Panc1 (cell line): ENCODE results near the gene IL17C. TPM values are rescaled to one million over a fixed set of nuclear protein-coding genes. Genes with fewer than 3 reads are reported as not detected.

Source experiments
- ATAC-seq: fragments of 200-7000 bp; cut with Tn5 transposase; 2 replicates; pipeline ENCODE4 v1.9.1; 2020; ENCODE audit warnings: mild to moderate bottlenecking, moderate library complexity
- BruUV-seq: library from RNA; stranded (reverse); fragments of 400-500 nt; replicated peaks from 2 replicates; lab custom pipeline; 2021; lab: Mats Ljungman, UMichigan
- CTCF ChIA-PET: fragments of 300-600 bp; sonication (Branson Sonifier 250); formaldehyde crosslinking; loops from one replicate; lab custom pipeline; 2022; ENCODE audit warnings: antibody characterized with exemption; lab: Charles Lee
- POLR2A ChIA-PET: fragments of 300-600 bp; sonication (Branson Sonifier 250); formaldehyde crosslinking; loops from one replicate; lab custom pipeline; 2022; ENCODE audit warnings: antibody characterized with exemption; lab: Charles Lee
- DNase-seq: peaks from one replicate; pipeline ENCODE4 v3.0.0-alpha.2; 2010; ENCODE audit warnings: low read depth, low spot score
- H3K27ac ChIP-seq: 2 replicates; pipeline ENCODE4 v1.5.1; 2011; ENCODE audit warnings: mild to moderate bottlenecking, low read length, inconsistent platforms
- H3K27me3 ChIP-seq: fragments of 200-500 bp; sonication (Bioruptor generic); 2 replicates; pipeline ENCODE4 v1.6.0; 2014; ENCODE audit warnings: low read length, inconsistent platforms; ENCODE audit not compliant: control insufficient read depth, insufficient read depth
- H3K36me3 ChIP-seq: fragments of 200-500 bp; sonication (Bioruptor generic); 2 replicates; pipeline ENCODE4 v1.5.1; 2014; ENCODE audit warnings: inconsistent platforms, mild to moderate bottlenecking, low read length, moderate library complexity; ENCODE audit not compliant: control insufficient read depth, insufficient read depth
- H3K4me1 ChIP-seq: 2 replicates; pipeline ENCODE4 v1.5.1; 2011; ENCODE audit warnings: inconsistent platforms, mild to moderate bottlenecking, low read length, moderate library complexity; ENCODE audit not compliant: control insufficient read depth, insufficient read depth
- H3K4me3 ChIP-seq, 2 experiments: 2 replicates each; pipeline ENCODE4 v1.5.1; 2011 to 2012; ENCODE audit warnings: low read depth in 2 of 2, low read length in 2 of 2, mild to moderate bottlenecking in 2 of 2, inconsistent platforms in 1 of 2, moderate library complexity in 1 of 2
- H3K9me3 ChIP-seq: fragments of 200-500 bp; sonication (Bioruptor generic); 2 replicates; pipeline ENCODE4 v1.5.1; 2014; ENCODE audit warnings: low read depth, mild to moderate bottlenecking, inconsistent platforms, low read length, moderate library complexity; ENCODE audit not compliant: control insufficient read depth, insufficient read depth
- CTCF ChIP-seq: fragments of 450-650 bp; IDR thresholded peaks from 2 replicates; pipeline ENCODE4 v1.5.1; 2017; ENCODE audit warnings: mild to moderate bottlenecking
- POLR2AphosphoS5 ChIP-seq: IDR thresholded peaks from 2 replicates; pipeline ENCODE4 v1.6.1; 2012; ENCODE audit warnings: mild to moderate bottlenecking, low read depth, low read length, moderate library complexity
- REST ChIP-seq, 2 experiments: IDR thresholded peaks; 2 replicates each; pipeline ENCODE4 v1.6.1; 2011 to 2012; ENCODE audit warnings: low read depth in 2 of 2, control low read depth in 1 of 2, low read length in 1 of 2, mild to moderate bottlenecking in 1 of 2, moderate library complexity in 1 of 2; ENCODE audit not compliant: insufficient read depth in 1 of 2
- SIN3A ChIP-seq: IDR thresholded peaks from 2 replicates; pipeline ENCODE4 v1.6.1; 2012; ENCODE audit warnings: low read depth, mild to moderate bottlenecking, low read length, moderate library complexity, borderline replicate concordance; ENCODE audit not compliant: insufficient read depth
- TCF7L2 ChIP-seq: IDR thresholded peaks from 2 replicates; pipeline ENCODE4 v1.6.1; 2011; ENCODE audit warnings: mild to moderate bottlenecking, low read depth, low read length, inconsistent platforms
- in situ Hi-C: cut with HindIII; loops from 2 replicates; pipeline ENCODE4 v1.10.0; 2016; ENCODE audit warnings: low sequenced_read_pairs, low pct_unique_long_range_greater_than_20kb
- intact Hi-C: fragments of 100-400 bp; cut with micrococcal nuclease; formaldehyde crosslinking; loops from one replicate; pipeline ENCODE4 v1.10.0; 2022; ENCODE audit not compliant: unreplicated experiment
- total RNA-seq: library from RNA; stranded (reverse); gene quantifications from one replicate; pipeline ENCODE4 v1.2.1, GENCODE V29; 2021; ENCODE audit not compliant: unreplicated experiment

The IL17C gene
- total RNA-seq, 1 experiment from 2014 or later = not detected

GRCh38 chr16:88601313-88602036, 36.9 kb upstream of the IL17C start:
- peaks cover 2% of the 10 kb centered on the region; the same call in 1 of the 2 replicates for H3K36me3 ChIP-seq
- H3K27me3 ChIP-seq = no peaks in the 10 kb centered on the region
- DNase-seq (no peak), ATAC-seq (no peak; the same call in 1 of the 2 replicates)
- H3K4me3 ChIP-seq = no peak overlapping the region
- intact Hi-C loops = no loop called here
- no TSS peak for BruUV-seq
- H3K4me1 ChIP-seq = no peaks in the 10 kb centered on the region
- CTCF ChIA-PET = interaction anchor here (0.5 kb wide), 1 partner anchor 121 kb away, joined by 4 read pairs; no protein-coding TSS in a partner anchor
- H3K9me3 ChIP-seq = no peaks in the 10 kb centered on the region
- POLR2A ChIA-PET = interaction anchor here (0.5 kb wide), 1 partner anchor 27 kb away, joined by 5 read pairs; no protein-coding TSS in a partner anchor
- no peak overlapping the region for H3K27ac ChIP-seq
- in situ Hi-C loops = no loop called here
- TF ChIP-seq CTCF (no peak), TCF7L2 (no peak), POLR2AphosphoS5 (no peak), SIN3A (no peak), REST (IDR thresholded peaks at IDR 0.05; ENCODE audit: insufficient read depth in 1 of 2, low read depth in 2 of 2, low read length in 1 of 2) (no peak)

GRCh38 chr16:88602091-88602490, 36.3 kb upstream of the IL17C start:
- no peaks in the 10 kb centered on the region for H3K9me3 ChIP-seq
- BruUV-seq = no TSS peak
- H3K4me3 ChIP-seq = no peak overlapping the region
- peaks cover 2% of the 10 kb centered on the region; the same call in 1 of the 2 replicates for H3K36me3 ChIP-seq
- in situ Hi-C loops (no loop called here), intact Hi-C loops (no loop called here)
- no peak; the same call in 1 of the 2 replicates for ATAC-seq
- no peaks in the 10 kb centered on the region for H3K27me3 ChIP-seq
- no peak overlapping the region for H3K27ac ChIP-seq
- POLR2A ChIA-PET = interaction anchor here (0.5 kb wide), 1 partner anchor 28 kb away, joined by 5 read pairs; no protein-coding TSS in a partner anchor
- no peaks in the 10 kb centered on the region for H3K4me1 ChIP-seq
- TF ChIP-seq SIN3A (no peak), TCF7L2 (no peak), POLR2AphosphoS5 (no peak), CTCF (no peak), REST (IDR thresholded peaks at IDR 0.05; ENCODE audit: insufficient read depth in 1 of 2, low read depth in 2 of 2, low read length in 1 of 2) (no peak)
- no peak for DNase-seq
- CTCF ChIA-PET = interaction anchor here (0.5 kb wide), 1 partner anchor 120 kb away, joined by 4 read pairs; no protein-coding TSS in a partner anchor
